GM10266 (cell line): Measurements from ENCODE around the gene KLHL40.

Experiments
- DNase-seq: peaks from one replicate; pipeline ENCODE4 v3.0.0; 2012; ENCODE audit errors: extremely low spot score
- TF ChIP-seq, protein P1 (sequence below): IDR thresholded peaks from 2 replicates; pipeline ENCODE4 v1.5.1; 2012; ENCODE audit warnings: mild to moderate bottlenecking, low read depth; ENCODE audit not compliant: control insufficient read depth, insufficient read depth; ENCODE audit errors: missing control alignments

The KLHL40 gene

GRCh38 chr3:42691816-42692666 lies 6.7 kb downstream of the KLHL40 start:
- TF ChIP-seq, protein P1, sequence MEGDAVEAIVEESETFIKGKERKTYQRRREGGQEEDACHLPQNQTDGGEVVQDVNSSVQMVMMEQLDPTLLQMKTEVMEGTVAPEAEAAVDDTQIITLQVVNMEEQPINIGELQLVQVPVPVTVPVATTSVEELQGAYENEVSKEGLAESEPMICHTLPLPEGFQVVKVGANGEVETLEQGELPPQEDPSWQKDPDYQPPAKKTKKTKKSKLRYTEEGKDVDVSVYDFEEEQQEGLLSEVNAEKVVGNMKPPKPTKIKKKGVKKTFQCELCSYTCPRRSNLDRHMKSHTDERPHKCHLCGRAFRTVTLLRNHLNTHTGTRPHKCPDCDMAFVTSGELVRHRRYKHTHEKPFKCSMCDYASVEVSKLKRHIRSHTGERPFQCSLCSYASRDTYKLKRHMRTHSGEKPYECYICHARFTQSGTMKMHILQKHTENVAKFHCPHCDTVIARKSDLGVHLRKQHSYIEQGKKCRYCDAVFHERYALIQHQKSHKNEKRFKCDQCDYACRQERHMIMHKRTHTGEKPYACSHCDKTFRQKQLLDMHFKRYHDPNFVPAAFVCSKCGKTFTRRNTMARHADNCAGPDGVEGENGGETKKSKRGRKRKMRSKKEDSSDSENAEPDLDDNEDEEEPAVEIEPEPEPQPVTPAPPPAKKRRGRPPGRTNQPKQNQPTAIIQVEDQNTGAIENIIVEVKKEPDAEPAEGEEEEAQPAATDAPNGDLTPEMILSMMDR, result no peak
- DNase-seq, result no peak

- TF ChIP-seq, protein P1, result no peak
- DNase-seq, result no peak
Measured at GRCh38 chr3:42692667-42693529, 7.6 kb downstream of the KLHL40 start.

DNA sequence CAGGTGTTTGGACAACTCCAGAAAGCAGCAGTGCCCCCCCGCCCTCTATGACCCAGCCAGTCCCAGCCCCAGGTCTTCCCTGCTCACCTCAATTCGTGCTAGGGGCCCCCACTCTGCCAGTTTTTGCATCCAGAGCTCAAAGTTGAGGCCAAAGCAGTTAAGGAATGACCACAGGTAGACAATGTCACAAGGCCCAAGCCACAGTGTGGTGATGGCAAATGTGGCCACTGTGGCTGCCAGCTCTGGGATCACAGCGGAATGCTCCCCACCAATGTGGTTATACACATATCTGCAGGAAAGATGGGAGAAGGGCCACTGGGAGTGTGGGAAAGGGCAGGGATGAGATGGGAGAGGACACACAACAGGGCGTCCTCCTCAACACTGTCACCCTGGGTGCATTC lies 8.2 kb downstream of the KLHL40 start:
- TF ChIP-seq, protein P1, result no peak
- DNase-seq, result no peak

DNA sequence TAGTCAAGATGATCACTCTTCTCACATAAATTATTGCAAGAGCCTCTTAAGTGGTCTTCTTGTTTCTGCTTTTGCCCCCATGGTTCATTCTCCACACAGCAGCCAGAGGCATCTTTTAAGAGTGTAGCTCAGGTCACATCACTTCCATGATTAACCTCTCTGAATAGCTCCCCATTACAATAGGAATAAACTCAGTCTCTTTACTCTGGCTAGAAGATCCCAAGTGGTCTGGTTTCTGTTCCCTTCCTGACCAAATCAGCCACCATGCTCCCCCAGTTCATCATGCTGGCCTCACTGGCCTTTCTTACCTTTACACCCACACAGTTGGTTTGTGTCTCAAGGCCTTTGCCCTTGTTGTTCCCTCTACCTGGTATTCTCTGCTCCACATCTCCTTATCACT lies 9.0 kb downstream of the KLHL40 start:
- TF ChIP-seq, protein P1, result no peak
- no peak for DNase-seq

- no peak for DNase-seq
- TF ChIP-seq, protein P1, result no peak
Measured at GRCh38 chr3:42696356-42697288, 11.3 kb downstream of the KLHL40 start.

DNA sequence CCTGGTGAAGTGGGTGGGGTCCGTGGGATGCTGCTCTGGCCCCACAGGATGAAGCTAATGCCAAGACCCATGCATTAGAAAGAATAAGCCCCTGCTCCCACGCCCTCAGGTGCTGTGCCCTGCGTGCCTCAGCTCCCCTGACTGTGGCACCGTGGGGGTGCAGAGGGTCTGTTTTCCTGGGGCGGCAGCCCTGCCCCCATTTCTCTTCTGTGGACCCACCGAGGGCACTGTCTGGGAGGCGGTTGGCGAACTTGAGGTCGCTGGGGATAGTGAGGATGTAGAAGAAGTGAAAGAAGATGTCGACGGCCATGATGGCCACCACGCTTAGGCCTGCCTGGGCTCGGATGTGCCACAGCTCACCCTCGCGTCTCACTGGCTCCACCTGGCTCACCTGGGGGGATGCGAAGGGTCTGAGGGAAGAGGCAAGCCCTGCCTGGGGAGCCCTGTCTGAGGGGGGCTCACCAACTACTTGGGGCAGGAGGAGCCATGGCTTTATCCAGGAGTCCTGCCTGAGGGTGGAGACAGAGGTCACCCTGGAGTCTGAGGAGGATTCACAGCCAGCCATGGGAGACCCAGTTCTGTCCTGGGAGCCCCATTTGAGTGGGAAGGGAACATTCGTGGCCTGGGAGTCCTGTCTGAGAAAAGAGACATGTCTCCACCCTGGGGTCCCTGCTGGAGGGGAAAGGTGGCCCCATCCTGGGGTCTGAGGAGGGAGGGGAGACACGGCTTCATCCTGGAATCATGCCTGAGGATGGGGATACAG lies 12.1 kb downstream of the KLHL40 start:
- TF ChIP-seq, protein P1, result no peak
- no peak for DNase-seq
